ENCODE results near the gene WDFY1.
"Not testable (repeated sequence)": the region's sequence is repeated elsewhere in the genome, so short reads cannot be mapped to it uniquely, and the experiment has no call there.

The WDFY1 gene

GRCh38 chr2:223897669-223898330, 47.3 kb downstream of the WDFY1 start:
- DNase-seq (ENCODE audit: low read depth in 1 of 2, low spot score in 1 of 2) = no peak

DNA sequence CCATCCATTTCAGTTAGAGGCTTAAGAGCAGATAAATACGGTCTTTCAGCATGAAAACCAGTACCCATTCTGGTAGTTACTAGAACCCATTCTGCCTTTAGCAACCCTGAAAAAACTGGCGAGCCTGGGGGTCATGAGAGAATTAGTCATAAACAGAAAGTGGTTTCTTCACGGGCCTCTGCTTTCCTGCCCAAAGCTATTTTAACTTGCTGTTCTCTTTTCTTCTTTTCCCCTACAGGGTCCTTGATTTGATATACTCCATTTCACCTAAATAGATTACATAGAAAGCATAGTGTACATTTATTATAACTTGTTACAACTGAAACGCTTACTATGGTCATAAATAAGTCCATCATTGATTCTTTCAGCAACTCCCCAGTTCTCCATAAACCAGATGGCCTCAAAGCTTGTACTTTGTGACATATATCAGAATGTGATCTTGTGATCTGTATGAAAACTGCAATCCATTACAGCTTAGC, 48.3 kb downstream of the WDFY1 start:
- no peak for DNase-seq (ENCODE audit: low read depth in 1 of 2, low spot score in 1 of 2)

GRCh38 chr2:223894968-223895367, 50.2 kb downstream of the WDFY1 start:
- no peak for DNase-seq (ENCODE audit: low read depth in 1 of 2, low spot score in 1 of 2)

GRCh38 chr2:223894009-223894408, 51.1 kb downstream of the WDFY1 start:
- DNase-seq (ENCODE audit: low read depth in 1 of 2, low spot score in 1 of 2) = no peak

- DNase-seq (ENCODE audit: low read depth in 1 of 2, low spot score in 1 of 2) = no peak
Measured at GRCh38 chr2:223890721-223891120, 54.4 kb downstream of the WDFY1 start.

DNA sequence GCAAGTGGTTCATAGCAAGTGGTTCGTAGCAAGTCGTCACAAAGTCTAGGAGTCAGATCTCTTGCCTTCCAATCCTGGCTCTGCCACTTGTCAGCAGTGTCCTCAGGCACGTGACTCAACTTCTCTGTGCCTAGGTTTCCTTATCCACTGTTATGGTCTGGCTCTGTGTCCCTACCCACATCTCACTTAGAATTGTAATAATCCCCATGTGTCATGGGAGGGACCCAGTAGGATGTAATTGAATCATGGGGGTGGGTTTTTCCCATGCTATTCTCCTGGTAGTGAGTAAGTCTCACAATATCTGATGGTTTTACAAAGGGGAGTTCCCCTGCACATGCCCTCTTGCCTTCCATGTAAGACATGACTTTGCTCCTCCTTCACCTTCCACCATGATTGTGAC, 55.9 kb downstream of the WDFY1 start:
- DNase-seq (ENCODE audit: low read depth in 1 of 2, low spot score in 1 of 2) = no peak

GRCh38 chr2:223888251-223888650, 56.9 kb downstream of the WDFY1 start:
- DNase-seq (ENCODE audit: low read depth in 1 of 2, low spot score in 1 of 2) = no peak

DNA sequence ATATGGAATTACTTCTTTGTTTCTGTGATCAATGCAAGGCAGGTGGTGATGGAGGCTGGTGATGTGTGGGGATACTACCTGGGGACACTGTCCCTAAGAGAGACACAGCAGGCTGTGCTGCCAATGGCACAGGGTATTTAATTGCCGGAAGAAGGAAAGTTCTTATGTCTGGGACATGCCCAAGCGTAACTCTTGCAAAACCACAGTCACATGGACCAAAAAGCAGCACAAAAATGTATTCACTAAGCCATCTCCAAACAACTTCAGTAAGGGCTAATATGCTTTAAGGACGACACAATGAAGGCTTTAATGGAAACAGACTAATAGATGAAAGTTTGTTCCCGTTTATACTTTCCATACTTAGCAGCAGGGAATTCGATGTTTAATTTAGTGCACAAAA, 58.0 kb downstream of the WDFY1 start:
- DNase-seq (ENCODE audit: low read depth in 1 of 2, low spot score in 1 of 2) = no peak

- DNase-seq (ENCODE audit: low read depth in 1 of 2, low spot score in 1 of 2) = no peak
Measured at GRCh38 chr2:223886726-223887125, 58.4 kb downstream of the WDFY1 start.

DNA sequence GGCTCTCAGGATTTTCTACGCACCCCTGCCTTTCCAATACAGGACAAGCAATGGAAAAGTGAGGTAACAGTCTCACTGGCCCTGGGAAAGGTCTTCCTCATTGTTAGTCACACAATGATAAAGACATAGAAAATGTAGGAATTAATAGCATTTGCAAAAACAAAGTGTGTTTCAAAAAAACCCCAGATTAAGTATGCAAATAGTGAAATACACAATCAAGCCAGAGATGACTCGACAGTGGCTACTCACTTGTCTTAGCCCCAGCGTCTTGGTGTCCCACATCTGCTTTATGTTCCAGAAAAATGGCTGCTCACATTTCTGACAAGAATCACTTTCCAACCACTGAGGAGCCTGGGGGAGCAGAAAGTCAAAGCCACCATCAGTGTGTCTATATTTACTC, 60.7 kb downstream of the WDFY1 start:
- no peak for DNase-seq (ENCODE audit: low read depth in 1 of 2, low spot score in 1 of 2)

GRCh38 chr2:223882715-223883114, 62.4 kb downstream of the WDFY1 start:
- DNase-seq (ENCODE audit: low read depth in 1 of 2, low spot score in 1 of 2) = no peak

DNA sequence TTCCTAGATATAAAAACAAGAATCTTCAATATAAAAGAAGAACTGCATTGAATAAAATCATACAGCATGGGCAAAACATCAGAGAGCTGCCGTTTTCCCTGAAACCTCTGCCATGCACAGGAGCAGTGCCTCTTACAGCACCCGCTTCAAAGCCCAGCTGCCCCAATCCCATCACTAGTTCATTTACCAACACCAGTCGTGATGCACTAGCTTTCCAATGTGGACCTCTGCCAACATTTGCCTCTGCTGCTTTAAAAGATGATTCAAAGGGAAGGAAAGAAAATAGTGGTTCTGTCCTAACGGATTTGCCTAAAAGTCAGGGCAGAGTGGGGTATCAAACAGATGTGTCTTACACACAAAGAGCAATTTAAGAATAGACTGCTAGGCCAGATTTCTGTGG, 64.3 kb downstream of the WDFY1 start:
- DNase-seq (ENCODE audit: low read depth in 1 of 2, low spot score in 1 of 2) = no peak

GRCh38 chr2:223877721-223878410, 67.3 kb downstream of the WDFY1 start:
- no peak for DNase-seq (ENCODE audit: low read depth in 1 of 2, low spot score in 1 of 2)

- DNase-seq (ENCODE audit: low read depth in 1 of 2, low spot score in 1 of 2) = no peak
Measured at GRCh38 chr2:223873672-223874071, 71.5 kb downstream of the WDFY1 start.

DNA sequence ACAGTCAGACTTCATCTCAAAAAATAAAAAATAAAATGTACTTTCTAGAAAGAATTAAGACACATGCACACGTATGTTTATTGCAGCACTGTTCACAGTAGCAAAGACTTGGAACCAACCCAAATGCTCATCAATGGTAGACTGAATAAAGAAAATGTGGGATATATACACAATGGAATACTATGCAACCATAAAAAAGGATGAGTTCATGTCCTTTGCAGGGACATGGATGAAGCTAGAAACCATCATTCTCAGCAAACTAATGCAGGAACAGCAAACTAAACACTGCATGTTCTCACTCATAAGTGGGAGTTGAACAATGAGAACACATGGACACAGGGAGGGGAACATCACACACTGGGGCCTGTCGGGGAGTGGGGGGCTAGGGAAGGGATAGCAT, 72.4 kb downstream of the WDFY1 start:
- DNase-seq (ENCODE audit: low read depth in 1 of 2, low spot score in 1 of 2) = not testable (repeated sequence)

DNA sequence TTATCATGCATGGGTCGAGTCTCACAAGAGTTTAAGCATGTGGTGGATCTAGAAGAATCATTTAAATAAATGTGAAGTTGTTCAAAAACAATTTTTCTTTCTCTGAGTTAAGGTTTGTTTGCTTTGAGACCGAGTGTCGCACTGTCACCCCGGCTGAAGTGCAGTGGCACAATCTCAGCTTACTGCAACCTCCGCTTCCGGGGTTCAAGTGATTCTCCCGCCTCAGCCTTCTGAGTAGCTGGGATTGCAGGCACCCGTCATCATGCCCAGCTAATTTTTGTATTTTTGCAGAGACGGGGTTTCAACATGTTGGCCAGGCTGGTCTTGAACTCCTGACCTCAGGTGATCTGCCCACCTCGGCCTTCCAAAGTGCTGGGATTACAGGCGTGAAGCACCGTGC, 73.5 kb downstream of the WDFY1 start:
- not testable (repeated sequence) for DNase-seq (ENCODE audit: low read depth in 1 of 2, low spot score in 1 of 2)

- DNase-seq (ENCODE audit: low read depth in 1 of 2, low spot score in 1 of 2) = no peak
Measured at GRCh38 chr2:223870840-223871611, 74.1 kb downstream of the WDFY1 start.

DNA sequence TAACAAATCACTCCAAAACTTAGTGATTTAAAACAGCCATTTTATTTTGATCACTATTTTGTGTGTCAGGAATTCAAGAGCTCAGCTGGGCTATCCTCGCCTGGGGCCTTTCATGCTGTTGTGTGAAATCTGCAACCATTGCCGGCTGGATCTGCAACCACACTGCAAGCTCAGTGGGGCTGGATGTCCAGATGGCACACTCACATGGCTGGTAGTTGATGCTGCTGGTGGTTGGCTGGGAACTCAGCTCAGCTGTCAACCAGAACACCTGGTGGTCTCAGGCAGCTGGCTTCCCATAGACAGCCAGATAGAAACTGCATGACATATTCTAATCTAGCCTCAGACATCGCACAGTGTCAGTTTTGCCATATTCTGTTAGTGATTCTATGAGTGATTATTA, 77.1 kb downstream of the WDFY1 start:
- no peak for DNase-seq (ENCODE audit: low read depth in 1 of 2, low spot score in 1 of 2)

DNA sequence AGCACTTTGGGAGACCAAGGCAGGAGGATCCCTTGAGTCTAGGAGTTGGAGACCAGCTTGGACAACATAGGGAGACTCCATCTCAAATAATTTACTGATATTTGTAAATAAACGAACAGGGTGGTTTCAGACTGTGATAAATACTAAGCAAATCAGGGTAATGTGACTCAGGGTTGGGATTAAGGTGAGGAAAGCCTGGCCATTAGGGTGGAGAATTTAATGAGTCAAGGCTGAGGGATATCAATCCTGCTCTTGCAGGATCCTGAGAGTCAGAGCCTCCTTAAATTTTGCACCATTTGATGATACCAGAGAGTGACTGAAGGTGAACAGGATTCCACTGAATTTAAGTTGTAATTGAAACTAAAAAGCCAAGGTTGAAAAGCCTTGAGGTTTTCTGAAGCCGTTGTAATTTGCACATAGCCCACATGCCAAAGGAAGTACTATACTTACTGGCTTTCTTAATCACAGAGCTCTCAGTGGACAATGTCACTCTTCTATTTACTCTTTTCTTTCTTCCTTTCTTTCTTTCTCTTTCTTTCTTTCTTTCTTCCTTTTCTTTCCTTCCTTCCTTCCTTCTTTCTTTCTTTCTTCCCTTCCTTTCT, 79.1 kb downstream of the WDFY1 start:
- no peak for DNase-seq (ENCODE audit: low read depth in 1 of 2, low spot score in 1 of 2)

DNA sequence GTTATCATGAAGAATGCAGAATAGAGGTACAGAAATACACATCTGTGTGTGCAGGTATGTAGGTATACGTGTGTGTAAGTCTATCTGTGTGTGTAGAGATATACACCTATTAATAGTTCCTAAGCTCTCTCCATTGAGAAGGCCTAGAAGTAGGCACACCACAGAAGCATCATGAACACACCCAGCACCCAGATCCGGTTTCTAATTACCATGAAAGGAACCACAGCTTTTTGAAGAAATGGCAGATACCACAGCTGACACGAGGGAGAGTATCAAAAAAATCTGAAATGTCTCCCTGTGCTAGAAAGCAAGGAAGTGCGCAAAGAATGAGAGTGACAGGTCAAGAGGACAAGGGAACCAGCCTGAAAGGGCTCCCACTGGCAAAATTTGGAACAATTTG, 80.0 kb downstream of the WDFY1 start:
- DNase-seq (ENCODE audit: low read depth in 1 of 2, low spot score in 1 of 2) = no peak

DNA sequence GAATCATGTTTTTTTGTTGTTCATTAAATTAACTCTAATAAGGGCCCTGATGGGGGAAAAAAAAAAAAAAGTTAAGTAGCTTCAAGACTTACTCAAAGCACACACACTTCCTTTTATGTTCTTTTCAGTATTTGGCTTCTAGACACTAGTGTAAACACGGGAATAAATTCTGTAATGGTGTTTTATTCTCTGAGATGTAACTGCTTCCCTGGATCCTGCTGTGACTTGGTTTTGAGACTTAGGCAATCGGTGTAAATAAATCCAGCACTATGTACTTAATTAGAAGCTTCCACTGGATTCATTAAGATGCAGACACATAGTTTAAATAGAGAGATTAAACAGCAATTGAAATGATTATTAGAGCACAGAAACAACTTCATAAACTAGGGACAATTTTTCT, 81.6 kb downstream of the WDFY1 start:
- DNase-seq (ENCODE audit: low read depth in 1 of 2, low spot score in 1 of 2) = no peak

Data from stimulated activated CD4-positive, alpha-beta T cell treated with anti-CD3 and anti-CD28 coated beads, Interleukin-15, amount 100 ng/mL, for 1 hour (primary cell).